Adrenal gland (tissue), 5 donors: ENCODE results near the gene P2RY2.

Experiments used
- POLR2A ChIP-seq, 2 donors: fragments of 450-650 bp; IDR thresholded peaks; one replicate each; pipeline ENCODE4 v1.6.1; 2017; ENCODE audit warnings: antibody characterized with exemption in 2 of 2, mild to moderate bottlenecking in 2 of 2, moderate library complexity in 1 of 2
- TF ChIP-seq, protein P1 (sequence below), 6 experiments: fragments of 450-650 bp in 4 of 6; fragments of 200-600 bp in 2 of 6; sonication (generic) in 1 of 6; IDR thresholded peaks; 1 replicate in 5 of 6; 2 replicates in 1 of 6; pipeline versions ENCODE4 v1.5.1 to v1.8.0; 2016 to 2021; ENCODE audit warnings: antibody characterized with exemption in 6 of 6, mild to moderate bottlenecking in 2 of 6, moderate library complexity in 1 of 6
- donor health status: DM: no; HTN: no; CAD: no.

DNA sequence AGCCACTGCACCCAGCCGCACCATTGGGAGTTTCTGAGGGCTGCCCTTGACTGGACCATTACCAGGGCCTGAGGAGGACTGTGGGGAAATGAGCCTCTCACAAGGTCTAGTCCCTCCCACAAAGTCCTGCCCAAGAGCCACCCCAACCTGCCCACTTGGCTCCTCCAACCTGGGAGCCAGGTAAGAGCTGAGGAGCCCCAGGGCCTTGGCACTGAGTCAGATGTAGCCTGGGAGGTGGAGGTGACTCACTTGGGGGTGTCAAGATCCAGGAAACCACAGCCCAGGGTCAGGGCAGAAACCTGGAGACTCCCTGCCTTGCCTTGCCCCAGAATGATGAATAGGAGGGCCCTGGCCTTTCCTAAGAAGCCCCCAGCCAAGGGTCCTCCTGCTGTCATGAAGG is 25.8 kb upstream of the P2RY2 start:
- no peak for TF ChIP-seq POLR2A (IDR thresholded peaks at IDR 0.05)
- TF ChIP-seq, protein P1, sequence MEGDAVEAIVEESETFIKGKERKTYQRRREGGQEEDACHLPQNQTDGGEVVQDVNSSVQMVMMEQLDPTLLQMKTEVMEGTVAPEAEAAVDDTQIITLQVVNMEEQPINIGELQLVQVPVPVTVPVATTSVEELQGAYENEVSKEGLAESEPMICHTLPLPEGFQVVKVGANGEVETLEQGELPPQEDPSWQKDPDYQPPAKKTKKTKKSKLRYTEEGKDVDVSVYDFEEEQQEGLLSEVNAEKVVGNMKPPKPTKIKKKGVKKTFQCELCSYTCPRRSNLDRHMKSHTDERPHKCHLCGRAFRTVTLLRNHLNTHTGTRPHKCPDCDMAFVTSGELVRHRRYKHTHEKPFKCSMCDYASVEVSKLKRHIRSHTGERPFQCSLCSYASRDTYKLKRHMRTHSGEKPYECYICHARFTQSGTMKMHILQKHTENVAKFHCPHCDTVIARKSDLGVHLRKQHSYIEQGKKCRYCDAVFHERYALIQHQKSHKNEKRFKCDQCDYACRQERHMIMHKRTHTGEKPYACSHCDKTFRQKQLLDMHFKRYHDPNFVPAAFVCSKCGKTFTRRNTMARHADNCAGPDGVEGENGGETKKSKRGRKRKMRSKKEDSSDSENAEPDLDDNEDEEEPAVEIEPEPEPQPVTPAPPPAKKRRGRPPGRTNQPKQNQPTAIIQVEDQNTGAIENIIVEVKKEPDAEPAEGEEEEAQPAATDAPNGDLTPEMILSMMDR (IDR thresholded peaks at IDR 0.05), result no peak
